Measurements from ENCODE around the gene FAM210B.
A peak's percentile ranks its signal among the peaks of the same experiment; 100 is the strongest.

The FAM210B gene

DNA sequence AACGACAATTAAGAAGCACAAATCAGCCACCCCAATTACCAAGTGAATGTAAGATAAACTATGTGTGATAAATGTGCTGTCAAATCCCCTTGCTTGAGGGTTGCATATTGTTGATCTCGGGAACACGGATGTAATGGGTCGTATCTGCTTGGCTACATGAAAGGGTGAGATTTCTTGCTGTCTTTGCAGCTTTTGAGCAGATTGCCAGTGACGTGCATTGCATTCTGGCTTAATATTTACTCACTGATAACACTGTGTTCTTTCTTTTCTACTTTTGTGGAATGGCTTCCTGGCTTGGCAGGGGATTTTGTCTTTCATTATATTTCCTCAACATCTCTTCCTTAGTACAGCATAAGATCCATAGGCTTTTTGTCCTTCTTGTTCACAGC is 10.5 kb upstream of the FAM210B start:
- Mint-ChIP-seq H3K27me3 (peaks cover 64% of the 10 kb centered on the region), H3K9me3 (no peaks in the 10 kb centered on the region)
- ATAC-seq (replicated peaks; ENCODE audit: extremely low read depth, poor library complexity, severe bottlenecking), result no peak

DNA sequence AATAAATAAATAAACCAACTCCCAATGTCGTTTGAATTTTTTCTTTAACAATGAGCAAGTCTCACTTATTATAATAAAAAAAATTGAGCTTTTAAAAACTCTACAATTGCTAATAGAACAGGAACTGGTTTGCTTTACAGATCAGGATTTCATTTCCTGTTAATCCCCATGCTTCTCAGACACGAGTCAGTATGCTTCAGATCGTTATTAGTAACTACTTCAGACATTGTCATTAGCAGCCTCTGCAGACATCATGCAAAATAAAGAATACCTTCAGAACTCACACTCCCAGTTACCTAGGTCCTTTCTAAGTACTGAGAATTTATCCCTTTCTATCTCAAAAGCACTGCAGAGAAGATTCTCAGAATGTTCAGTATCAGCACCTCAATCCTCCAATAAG is 10.0 kb upstream of the FAM210B start:
- ATAC-seq (replicated peaks; ENCODE audit: extremely low read depth, poor library complexity, severe bottlenecking) (no peak), DNase-seq (ENCODE audit: low spot score in 2 of 2) (no peak)
- H3K9me3 Mint-ChIP-seq, result no peaks in the 10 kb centered on the region
- H3K27ac Mint-ChIP-seq (ENCODE audit: low read depth), result no peak overlapping the region
- no peaks in the 10 kb centered on the region for H3K36me3 Mint-ChIP-seq (ENCODE audit: insufficient read depth)
- no peak overlapping the region for H3K4me3 Mint-ChIP-seq
- peaks cover under 1% of the 10 kb centered on the region for H3K4me1 Mint-ChIP-seq
- peaks cover 60% of the 10 kb centered on the region for H3K27me3 Mint-ChIP-seq

More for the DNA sequence above, 10.5 kb upstream of the FAM210B start:
- H3K27ac Mint-ChIP-seq (ENCODE audit: low read depth), result no peak overlapping the region
- no peak for DNase-seq (ENCODE audit: low spot score in 2 of 2)
- H3K4me1 Mint-ChIP-seq, result peaks cover 5% of the 10 kb centered on the region
- no peak overlapping the region for H3K4me3 Mint-ChIP-seq
- no peaks in the 10 kb centered on the region for H3K36me3 Mint-ChIP-seq (ENCODE audit: insufficient read depth)

DNA sequence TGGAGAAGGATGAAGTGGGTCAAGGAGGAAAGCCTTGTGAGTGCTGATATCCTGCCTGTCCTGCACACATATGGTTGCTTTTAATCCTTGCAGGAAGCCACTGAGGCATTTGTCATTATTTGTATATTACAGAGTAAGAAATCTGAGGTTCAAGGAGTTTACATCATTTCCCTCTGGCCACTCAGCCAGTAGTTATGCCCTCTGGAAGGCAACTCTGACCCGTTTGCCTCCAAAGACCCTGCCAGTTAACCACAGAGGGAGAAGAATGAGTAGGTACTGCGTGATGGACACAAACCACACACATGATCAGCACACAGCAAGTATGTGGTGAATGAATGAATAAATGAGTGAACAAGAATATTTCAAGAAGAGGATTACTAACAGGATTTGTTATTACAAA is 7.9 kb upstream of the FAM210B start:
- no peak for DNase-seq (ENCODE audit: low spot score in 2 of 2)
- H3K36me3 Mint-ChIP-seq (ENCODE audit: insufficient read depth), result no peaks in the 10 kb centered on the region
- no peak overlapping the region for H3K4me3 Mint-ChIP-seq
- no peak overlapping the region for H3K27ac Mint-ChIP-seq (ENCODE audit: low read depth)
- no peak for ATAC-seq (replicated peaks; ENCODE audit: extremely low read depth, poor library complexity, severe bottlenecking)
- no peaks in the 10 kb centered on the region for H3K4me1 Mint-ChIP-seq
- H3K27me3 Mint-ChIP-seq, result peaks cover 39% of the 10 kb centered on the region
- H3K9me3 Mint-ChIP-seq, result no peaks in the 10 kb centered on the region

DNA sequence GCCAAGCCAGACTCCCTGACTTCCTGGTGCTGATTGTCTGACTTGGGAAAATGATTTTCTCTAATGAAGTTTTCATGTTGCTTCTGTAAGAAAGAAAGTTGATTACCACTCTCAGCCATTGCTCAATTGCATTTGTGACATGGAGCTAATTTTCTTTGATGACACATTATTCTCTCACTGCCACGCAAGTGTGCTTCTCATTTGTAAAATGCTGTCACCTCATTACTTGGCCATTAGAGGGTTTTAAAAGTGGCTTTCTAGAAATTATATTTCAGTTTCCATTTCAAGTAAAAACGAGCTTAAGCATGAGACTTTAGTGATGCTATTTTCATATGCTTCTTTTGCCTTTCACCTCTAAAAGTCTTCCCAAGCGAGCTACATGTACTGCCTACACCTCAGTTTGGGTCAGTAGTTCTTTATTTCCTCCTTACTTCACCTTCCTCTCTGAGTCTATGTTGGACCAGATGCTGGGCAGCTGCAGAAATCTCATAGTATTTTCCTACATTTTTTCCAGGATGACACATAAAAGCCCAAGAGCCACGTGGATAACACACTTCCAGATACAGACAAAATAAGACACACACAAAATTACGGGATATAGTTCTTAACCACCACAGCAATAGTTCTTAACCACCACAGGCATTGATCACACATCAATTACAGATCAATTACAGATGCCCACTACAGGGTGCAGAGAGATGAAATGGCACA is 6.3 kb upstream of the FAM210B start:
- no peaks in the 10 kb centered on the region for H3K9me3 Mint-ChIP-seq
- no peaks in the 10 kb centered on the region for H3K4me1 Mint-ChIP-seq
- DNase-seq (ENCODE audit: low spot score in 2 of 2), result no peak
- ATAC-seq (replicated peaks; ENCODE audit: extremely low read depth, poor library complexity, severe bottlenecking), result no peak
- no peaks in the 10 kb centered on the region for H3K36me3 Mint-ChIP-seq (ENCODE audit: insufficient read depth)
- H3K27ac Mint-ChIP-seq (ENCODE audit: low read depth), result no peak overlapping the region
- no peak overlapping the region for H3K4me3 Mint-ChIP-seq
- peaks cover 27% of the 10 kb centered on the region for H3K27me3 Mint-ChIP-seq

DNA sequence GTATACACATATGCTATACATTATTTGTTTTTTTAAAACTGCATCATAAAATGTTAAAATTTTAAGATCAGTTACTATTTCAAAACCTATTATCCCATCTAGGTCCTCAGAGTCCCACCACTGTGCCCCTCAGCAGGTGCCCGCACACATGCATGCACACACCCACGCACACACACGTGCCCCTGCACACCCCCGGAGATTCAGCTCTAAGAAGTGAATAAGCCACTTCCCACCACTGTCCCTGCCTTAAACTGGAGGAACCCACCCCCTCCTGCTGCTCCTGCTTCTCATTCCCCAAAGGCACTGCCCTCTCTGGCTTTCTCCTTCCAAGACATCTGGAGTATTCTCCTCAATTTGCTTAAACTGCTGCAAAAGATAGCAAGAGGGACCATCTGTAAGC is 5.4 kb upstream of the FAM210B start:
- Mint-ChIP-seq H3K9me3 (no peaks in the 10 kb centered on the region), H3K27me3 (peaks cover 19% of the 10 kb centered on the region), H3K4me3 (no peak overlapping the region), H3K36me3 (ENCODE audit: insufficient read depth) (no peaks in the 10 kb centered on the region), H3K27ac (ENCODE audit: low read depth) (no peak overlapping the region), H3K4me1 (no peaks in the 10 kb centered on the region)
- ATAC-seq (replicated peaks; ENCODE audit: extremely low read depth, poor library complexity, severe bottlenecking) (no peak), DNase-seq (ENCODE audit: low spot score in 2 of 2) (no peak)

DNA sequence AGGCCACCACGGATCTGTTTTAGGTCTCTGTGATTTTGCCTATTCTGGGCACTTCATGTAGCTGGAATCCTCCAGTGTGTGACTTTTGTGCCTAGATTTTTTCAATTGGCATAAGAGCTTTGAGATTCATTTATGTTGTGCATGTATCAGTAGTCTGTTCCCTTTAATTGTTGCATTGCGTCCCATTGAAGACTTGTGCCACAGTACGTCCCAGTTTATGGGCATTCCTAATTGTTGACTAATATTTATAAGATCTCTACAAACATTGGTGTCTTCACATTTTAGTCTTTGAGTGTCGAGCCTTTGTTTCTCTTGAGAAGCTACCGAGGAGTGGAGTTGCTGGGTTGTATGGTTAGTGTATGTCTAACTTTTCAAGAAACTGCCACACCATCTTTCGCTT is 704 bp upstream of the FAM210B start:
- Mint-ChIP-seq H3K4me3 (peak overlapping the region; percentile 63), H3K27ac (ENCODE audit: low read depth) (no peak overlapping the region), H3K27me3 (no peaks in the 10 kb centered on the region), H3K4me1 (peaks cover 9% of the 10 kb centered on the region), H3K9me3 (no peaks in the 10 kb centered on the region), H3K36me3 (ENCODE audit: insufficient read depth) (peaks cover 2% of the 10 kb centered on the region)
- ATAC-seq (replicated peaks; ENCODE audit: extremely low read depth, poor library complexity, severe bottlenecking) (no peak), DNase-seq (ENCODE audit: low spot score in 2 of 2) (no peak)

DNA sequence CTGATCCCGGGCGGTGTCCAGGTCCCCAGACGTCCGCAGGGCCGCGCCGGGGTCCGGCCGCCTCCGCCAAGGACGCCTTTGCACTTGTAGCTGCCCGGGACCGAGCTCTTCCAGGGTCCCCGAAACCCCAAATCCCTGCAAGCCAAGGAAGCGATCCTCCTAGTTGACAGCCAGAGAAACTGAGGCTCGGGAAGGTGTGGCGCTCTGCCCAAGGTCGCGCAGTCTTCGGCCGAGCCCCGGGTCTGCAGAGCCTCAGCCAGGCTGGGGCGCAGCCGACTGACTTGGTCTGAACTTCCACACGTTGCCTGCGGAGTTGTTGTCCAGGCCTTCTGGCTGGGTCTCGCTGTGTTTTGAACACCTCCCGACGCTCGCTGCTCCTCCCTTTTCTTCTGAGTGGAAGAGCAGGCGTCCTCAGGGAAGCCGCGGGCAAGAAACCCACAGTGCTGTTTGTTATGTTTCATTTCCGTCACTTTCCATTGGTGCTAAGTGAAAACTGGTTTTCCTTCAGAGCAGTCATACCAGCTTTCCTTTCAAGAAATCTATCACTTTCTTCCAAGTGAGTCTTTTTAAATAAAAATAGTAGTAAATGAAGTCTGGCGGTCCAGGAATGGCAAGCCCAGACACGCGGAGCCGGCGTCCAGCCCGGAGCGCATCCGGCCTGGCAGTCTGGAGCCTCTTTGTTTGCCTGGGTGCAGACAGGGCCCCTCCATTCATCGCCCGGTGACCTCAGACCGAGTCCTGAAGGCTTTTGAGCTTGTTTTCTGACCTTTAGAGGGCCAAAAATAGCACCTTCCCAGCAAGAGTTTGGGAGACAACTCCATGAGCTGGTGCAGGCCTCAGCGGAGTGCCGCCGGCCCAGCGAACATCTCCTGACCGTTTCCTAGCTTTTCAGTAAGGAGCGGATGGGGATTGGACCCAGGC is 698 bp downstream of the FAM210B start:
- DNase-seq (ENCODE audit: low spot score in 2 of 2), result no peak
- peaks cover 9% of the 10 kb centered on the region for H3K4me1 Mint-ChIP-seq
- peak; percentile 30 for ATAC-seq (replicated peaks; ENCODE audit: extremely low read depth, poor library complexity, severe bottlenecking)
- H3K4me3 Mint-ChIP-seq, result peak overlapping the region; percentile 87
- no peaks in the 10 kb centered on the region for H3K9me3 Mint-ChIP-seq
- H3K27ac Mint-ChIP-seq (ENCODE audit: low read depth), result peak overlapping the region; percentile 86
- no peaks in the 10 kb centered on the region for H3K27me3 Mint-ChIP-seq
- peaks cover 2% of the 10 kb centered on the region for H3K36me3 Mint-ChIP-seq (ENCODE audit: insufficient read depth)

DNA sequence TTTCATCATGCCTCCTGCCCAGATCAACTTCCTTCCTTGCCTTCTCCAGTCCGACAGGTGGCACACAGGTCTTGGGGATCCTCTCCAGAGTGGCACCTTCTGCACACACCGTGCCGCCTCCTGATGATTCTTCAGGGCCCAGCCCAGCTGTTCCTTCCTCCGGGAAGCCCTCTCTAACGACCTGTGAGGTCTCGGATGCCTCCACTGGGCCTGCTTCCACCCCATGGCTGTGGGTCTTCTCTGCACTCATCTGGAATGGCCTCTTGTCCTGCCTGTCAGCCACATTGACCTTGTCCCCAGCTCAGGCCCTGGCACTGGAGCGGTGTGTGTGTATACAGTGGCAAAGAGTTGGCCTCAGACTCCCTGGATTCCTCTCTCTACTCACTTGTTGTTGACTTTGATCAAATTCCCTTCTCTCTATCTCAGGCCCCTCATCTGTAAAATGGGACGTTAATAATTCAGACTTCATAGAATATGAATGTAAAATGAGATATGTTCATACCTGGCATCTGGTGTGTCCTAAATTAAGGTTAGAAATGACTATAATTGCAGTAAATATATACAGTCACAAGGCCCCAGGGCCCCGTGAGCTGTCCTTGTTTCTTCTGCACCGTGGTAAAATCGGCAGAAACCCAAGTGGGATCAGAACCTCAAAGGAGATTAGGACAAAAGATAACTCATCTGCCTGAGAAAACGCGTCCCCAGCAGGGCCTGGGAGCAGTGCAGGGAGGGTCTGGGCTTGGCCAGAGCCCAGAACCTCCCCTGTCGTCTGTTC is 1.5 kb downstream of the FAM210B start:
- H3K27ac Mint-ChIP-seq (ENCODE audit: low read depth), result peak overlapping the region; percentile 86
- peaks cover 2% of the 10 kb centered on the region for H3K36me3 Mint-ChIP-seq (ENCODE audit: insufficient read depth)
- ATAC-seq (replicated peaks; ENCODE audit: extremely low read depth, poor library complexity, severe bottlenecking) (no peak), DNase-seq (ENCODE audit: low spot score in 2 of 2) (no peak)
- H3K27me3 Mint-ChIP-seq, result no peaks in the 10 kb centered on the region
- H3K4me1 Mint-ChIP-seq, result peaks cover 9% of the 10 kb centered on the region
- H3K4me3 Mint-ChIP-seq, result peak overlapping the region; percentile 87
- no peaks in the 10 kb centered on the region for H3K9me3 Mint-ChIP-seq

DNA sequence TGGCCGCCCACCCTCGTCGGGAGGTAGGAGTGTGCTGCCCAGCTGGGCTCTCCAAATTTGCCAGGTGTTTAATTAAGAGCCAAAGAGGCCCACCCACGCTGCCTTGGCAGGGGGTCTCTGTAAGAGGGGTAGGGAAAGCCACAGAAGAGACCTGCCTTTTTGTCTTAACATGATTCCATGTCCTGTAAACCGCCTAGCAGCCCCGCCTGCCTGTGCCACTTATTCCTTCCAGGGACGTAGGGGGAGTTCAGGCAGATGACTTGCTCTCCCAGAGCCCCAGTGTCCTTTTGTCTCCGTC is 2.1 kb downstream of the FAM210B start:
- Mint-ChIP-seq H3K9me3 (no peaks in the 10 kb centered on the region), H3K4me3 (peak overlapping the region; percentile 87), H3K27ac (ENCODE audit: low read depth) (no peak overlapping the region), H3K4me1 (peaks cover 9% of the 10 kb centered on the region), H3K27me3 (no peaks in the 10 kb centered on the region), H3K36me3 (ENCODE audit: insufficient read depth) (peaks cover 4% of the 10 kb centered on the region)
- ATAC-seq (replicated peaks; ENCODE audit: extremely low read depth, poor library complexity, severe bottlenecking), result no peak
- no peak for DNase-seq (ENCODE audit: low spot score in 2 of 2)

DNA sequence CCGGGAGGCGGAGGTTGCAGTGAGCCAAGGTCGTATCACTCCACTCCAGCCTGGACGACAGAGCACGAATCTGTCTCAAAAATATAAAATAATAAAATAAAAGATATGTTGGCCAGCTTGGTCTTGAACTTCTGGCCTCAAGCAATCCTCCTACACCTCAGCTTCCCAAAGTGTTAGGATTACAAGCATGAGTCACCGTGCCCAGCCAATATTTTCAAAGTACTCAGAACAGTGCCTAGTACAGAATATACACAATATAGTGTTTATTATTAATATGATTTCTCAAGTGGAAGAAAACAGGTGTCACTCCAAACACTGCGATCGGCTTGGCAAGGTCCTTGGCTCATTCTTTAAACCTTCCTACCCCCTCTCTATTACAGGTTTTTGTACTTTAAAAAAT is 3.1 kb downstream of the FAM210B start:
- H3K36me3 Mint-ChIP-seq (ENCODE audit: insufficient read depth), result peaks cover 6% of the 10 kb centered on the region
- no peak overlapping the region for H3K27ac Mint-ChIP-seq (ENCODE audit: low read depth)
- peaks cover 9% of the 10 kb centered on the region for H3K4me1 Mint-ChIP-seq
- ATAC-seq (replicated peaks; ENCODE audit: extremely low read depth, poor library complexity, severe bottlenecking), result no peak
- H3K9me3 Mint-ChIP-seq, result no peaks in the 10 kb centered on the region
- DNase-seq (ENCODE audit: low spot score in 2 of 2), result no peak
- no peaks in the 10 kb centered on the region for H3K27me3 Mint-ChIP-seq
- H3K4me3 Mint-ChIP-seq, result no peak overlapping the region

DNA sequence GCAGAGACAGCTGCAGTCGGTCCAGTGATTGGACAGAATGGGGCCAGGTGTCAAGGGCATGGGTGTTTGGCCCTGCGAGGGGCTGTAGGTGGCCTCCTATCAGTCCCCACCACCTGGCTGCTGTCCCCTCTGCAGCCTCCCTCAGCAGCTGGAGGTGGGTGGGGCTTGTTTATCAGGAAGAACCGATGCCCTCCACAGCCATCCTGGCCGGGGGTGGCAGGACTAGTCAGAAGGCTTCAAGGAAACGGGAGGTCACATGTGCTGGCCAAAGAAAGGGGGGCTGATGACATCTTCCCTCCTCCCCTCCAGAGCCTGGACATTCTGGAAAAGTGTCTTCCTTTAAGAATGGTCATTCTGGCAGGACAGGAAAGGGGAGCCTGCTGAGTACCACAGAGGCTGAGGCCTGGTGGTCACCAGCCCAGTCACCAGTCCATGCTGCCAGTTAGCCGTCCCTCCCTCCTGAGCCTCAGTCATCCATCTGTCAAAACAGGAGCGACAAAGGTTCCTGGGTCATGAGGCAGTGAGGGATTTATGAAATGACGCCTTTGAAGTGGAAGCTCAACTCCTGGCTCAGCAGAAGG is 4.1 kb downstream of the FAM210B start:
- Mint-ChIP-seq H3K9me3 (no peaks in the 10 kb centered on the region), H3K36me3 (ENCODE audit: insufficient read depth) (peaks cover 12% of the 10 kb centered on the region), H3K4me3 (no peak overlapping the region), H3K4me1 (peaks cover 9% of the 10 kb centered on the region), H3K27me3 (no peaks in the 10 kb centered on the region), H3K27ac (ENCODE audit: low read depth) (no peak overlapping the region)
- no peak for DNase-seq (ENCODE audit: low spot score in 2 of 2)
- no peak for ATAC-seq (replicated peaks; ENCODE audit: extremely low read depth, poor library complexity, severe bottlenecking)

DNA sequence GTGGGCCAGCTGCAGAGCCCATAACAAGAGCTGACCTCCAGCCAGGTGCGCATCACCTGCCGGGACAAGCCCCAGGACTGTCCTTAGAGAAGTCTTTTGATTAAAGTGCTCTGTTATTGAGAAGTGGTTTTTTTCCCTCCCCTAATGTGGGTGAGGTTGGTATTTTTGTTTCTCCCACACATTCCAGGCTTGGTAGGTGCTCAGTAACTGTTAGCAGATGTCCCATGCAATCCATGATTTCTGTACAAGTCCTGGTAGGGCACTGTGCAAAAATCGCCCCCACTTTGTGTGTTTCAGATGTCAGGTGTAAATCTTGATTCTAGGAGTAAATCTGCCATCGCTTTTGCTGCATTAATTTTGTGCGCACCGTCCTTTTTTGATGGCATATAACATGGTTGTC is 4.7 kb downstream of the FAM210B start:
- Mint-ChIP-seq H3K27me3 (no peaks in the 10 kb centered on the region), H3K4me3 (no peak overlapping the region), H3K27ac (ENCODE audit: low read depth) (no peak overlapping the region), H3K36me3 (ENCODE audit: insufficient read depth) (peaks cover 13% of the 10 kb centered on the region), H3K9me3 (no peaks in the 10 kb centered on the region), H3K4me1 (peaks cover 9% of the 10 kb centered on the region)
- ATAC-seq (replicated peaks; ENCODE audit: extremely low read depth, poor library complexity, severe bottlenecking), result no peak
- DNase-seq (ENCODE audit: low spot score in 2 of 2), result no peak
